GM19035 (cell line): ENCODE measurements around the gene PRKG1.

Experiments
- ATAC-seq: cut with Tn5 transposase; IDR thresholded peaks from one replicate; pipeline ENCODE4 v1.9.1; 2021; ENCODE audit not compliant: unreplicated experiment

Gene PRKG1

GRCh38 chr10:52318822-52319464 lies 1244.7 kb downstream of the PRKG1 start:
- no peak for ATAC-seq

- no peak for ATAC-seq
These were observed 1245.6 kb downstream of the PRKG1 start for GRCh38 chr10:52319926-52320325.

GRCh38 chr10:52322323-52322722 lies 1248.0 kb downstream of the PRKG1 start:
- ATAC-seq, result no peak

- ATAC-seq, result no peak
These were observed 1248.6 kb downstream of the PRKG1 start for GRCh38 chr10:52322936-52323335.

- no peak for ATAC-seq
These were observed 1252.1 kb downstream of the PRKG1 start for GRCh38 chr10:52326382-52326781.

GRCh38 chr10:52331638-52332364 lies 1257.5 kb downstream of the PRKG1 start:
- no peak for ATAC-seq

- no peak for ATAC-seq
These were observed 1258.5 kb downstream of the PRKG1 start for GRCh38 chr10:52332815-52333214.

- ATAC-seq, result no peak
These were observed 1260.3 kb downstream of the PRKG1 start for GRCh38 chr10:52334595-52334994.

- ATAC-seq, result no peak
These were observed 1261.4 kb downstream of the PRKG1 start for GRCh38 chr10:52335665-52336064.

- no peak for ATAC-seq
These were observed 1262.9 kb downstream of the PRKG1 start for GRCh38 chr10:52337225-52337624.

GRCh38 chr10:52343439-52343838 lies 1269.2 kb downstream of the PRKG1 start:
- ATAC-seq, result no peak

- ATAC-seq, result no peak
These were observed 1272.4 kb downstream of the PRKG1 start for GRCh38 chr10:52346394-52347326.

- ATAC-seq, result no peak
These were observed 1273.0 kb downstream of the PRKG1 start for GRCh38 chr10:52347327-52347667.
